ENCODE results near the gene JAM3.
A peak's percentile ranks its signal among the peaks of the same experiment; 100 is the strongest.

Gene JAM3

GRCh38 chr11:134039726-134040385 lies 29.0 kb upstream of the JAM3 start:
- no peak for ATAC-seq

GRCh38 chr11:134040386-134041302 lies 28.2 kb upstream of the JAM3 start:
- ATAC-seq (no peak), DNase-seq (no peak)

More at GRCh38 chr11:134039726-134040385, 29.0 kb upstream of the JAM3 start:
- DNase-seq: no peak

GRCh38 chr11:134041349-134041748 lies 27.5 kb upstream of the JAM3 start:
- ATAC-seq (no peak), DNase-seq (no peak)

GRCh38 chr11:134041791-134042696 lies 26.8 kb upstream of the JAM3 start:
- DNase-seq: no peak
- ATAC-seq: no peak

GRCh38 chr11:134043821-134044420 lies 25.0 kb upstream of the JAM3 start:
- ATAC-seq (no peak), DNase-seq (no peak)

GRCh38 chr11:134044514-134045284 lies 24.2 kb upstream of the JAM3 start:
- DNase-seq (no peak), ATAC-seq (no peak)

- ATAC-seq (peak; percentile 48), DNase-seq (no peak)
Observed at GRCh38 chr11:134045799-134046635, 22.9 kb upstream of the JAM3 start.

GRCh38 chr11:134046681-134047449 lies 22.0 kb upstream of the JAM3 start:
- no peak for ATAC-seq

GRCh38 chr11:134047586-134047999 lies 21.3 kb upstream of the JAM3 start:
- no peak for ATAC-seq
- no peak for DNase-seq

More at GRCh38 chr11:134046681-134047449, 22.0 kb upstream of the JAM3 start:
- DNase-seq: no peak

- no peak for ATAC-seq
- DNase-seq: no peak
Observed at GRCh38 chr11:134048028-134048427, 20.8 kb upstream of the JAM3 start.

- DNase-seq (no peak), ATAC-seq (no peak)
Observed at GRCh38 chr11:134049303-134049702, 19.6 kb upstream of the JAM3 start.

- ATAC-seq (peak; percentile 81), DNase-seq (peak; percentile 83)
Observed at GRCh38 chr11:134050541-134051383, 18.1 kb upstream of the JAM3 start.

- DNase-seq: no peak
- ATAC-seq: no peak
Observed at GRCh38 chr11:134052395-134052987, 16.4 kb upstream of the JAM3 start.

GRCh38 chr11:134052988-134053945 lies 15.6 kb upstream of the JAM3 start:
- no peak for ATAC-seq
- DNase-seq: no peak

GRCh38 chr11:134055029-134055428 lies 13.8 kb upstream of the JAM3 start:
- ATAC-seq (no peak), DNase-seq (no peak)

- ATAC-seq (no peak), DNase-seq (no peak)
Observed at GRCh38 chr11:134060316-134060715, 8.6 kb upstream of the JAM3 start.
